GM12878 (cell line): ENCODE measurements around the gene PMM2.

Experiments
- ATF3 ChIP-seq: IDR thresholded peaks from 2 replicates; pipeline ENCODE4 v1.6.1; 2011; ENCODE audit warnings: low read depth, mild to moderate bottlenecking, low read length, moderate library complexity, borderline replicate concordance; ENCODE audit errors: extremely low read depth
- CBX5 ChIP-seq: sonication (generic); IDR thresholded peaks from 2 replicates; pipeline ENCODE4 v1.6.1; 2016; ENCODE audit warnings: low read depth, moderate library complexity, mild to moderate bottlenecking, inconsistent platforms
- EP300 ChIP-seq, 2 experiments: fragments of 150-350 bp in 1 of 2; IDR thresholded peaks; 2 replicates each; pipeline ENCODE4 v1.6.1; 2011 to 2012; ENCODE audit warnings: low read depth in 2 of 2, low read length in 2 of 2, borderline replicate concordance in 1 of 2, improper control_type of control experiment in 1 of 2, inconsistent platforms in 1 of 2; ENCODE audit not compliant: control insufficient read depth in 1 of 2
- ESRRA ChIP-seq: IDR thresholded peaks from 2 replicates; pipeline ENCODE4 v1.6.1; 2012; ENCODE audit warnings: mild to moderate bottlenecking, low read length, improper control_type of control experiment
- POLR2A ChIP-seq: IDR thresholded peaks from 2 replicates; pipeline ENCODE4 v1.6.1; 2011; ENCODE audit warnings: low read depth, mild to moderate bottlenecking, low read length
- RAD21 ChIP-seq: IDR thresholded peaks from 2 replicates; pipeline ENCODE4 v1.6.1; 2011; ENCODE audit warnings: mild to moderate bottlenecking, low read depth, low read length, moderate library complexity; ENCODE audit not compliant: insufficient read depth
- REST ChIP-seq: IDR thresholded peaks from 2 replicates; pipeline ENCODE4 v1.6.1; 2012; ENCODE audit warnings: mild to moderate bottlenecking, low read depth, low read length
- SIN3A ChIP-seq: IDR thresholded peaks from 2 replicates; pipeline ENCODE4 v1.6.1; 2012; ENCODE audit warnings: low read depth, low read length, improper control_type of control experiment
- TAF1 ChIP-seq: IDR thresholded peaks from 2 replicates; pipeline ENCODE4 v1.6.1; 2011; ENCODE audit warnings: mild to moderate bottlenecking, low read depth, low read length, borderline replicate concordance
- ZBED1 ChIP-seq: IDR thresholded peaks from 2 replicates; pipeline ENCODE4 v1.6.1; 2016; ENCODE audit warnings: borderline replicate concordance
- ZNF274 ChIP-seq: IDR thresholded peaks from one replicate; pipeline ENCODE4 v1.8.0; 2011; ENCODE audit not compliant: insufficient read length, insufficient read depth
- ZZZ3 ChIP-seq: IDR thresholded peaks from 2 replicates; pipeline ENCODE4 v1.6.1; 2011; ENCODE audit warnings: low read depth; ENCODE audit not compliant: control insufficient read depth, insufficient read length
- TF ChIP-seq, protein P1 (sequence below), 3 experiments: IDR thresholded peaks in 2 of 3; conservative IDR thresholded peaks in 1 of 3; 2 replicates each; pipeline ENCODE4 v1.5.1; 2011; ENCODE audit warnings: low read depth in 3 of 3, low read length in 3 of 3, mild to moderate bottlenecking in 3 of 3, control low read depth in 2 of 3, moderate library complexity in 2 of 3, inconsistent platforms in 1 of 3, mixed read lengths in 1 of 3; ENCODE audit not compliant: control insufficient read depth in 2 of 3, insufficient read depth in 1 of 3; ENCODE audit errors: extremely low read depth in 1 of 3
- TF ChIP-seq, protein P2 (sequence below): fragments of 450-650 bp; formaldehyde crosslinking; IDR thresholded peaks from 2 replicates; pipeline ENCODE4 v1.4.0; 2020; ENCODE audit warnings: mild to moderate bottlenecking, moderate library complexity

DNA sequence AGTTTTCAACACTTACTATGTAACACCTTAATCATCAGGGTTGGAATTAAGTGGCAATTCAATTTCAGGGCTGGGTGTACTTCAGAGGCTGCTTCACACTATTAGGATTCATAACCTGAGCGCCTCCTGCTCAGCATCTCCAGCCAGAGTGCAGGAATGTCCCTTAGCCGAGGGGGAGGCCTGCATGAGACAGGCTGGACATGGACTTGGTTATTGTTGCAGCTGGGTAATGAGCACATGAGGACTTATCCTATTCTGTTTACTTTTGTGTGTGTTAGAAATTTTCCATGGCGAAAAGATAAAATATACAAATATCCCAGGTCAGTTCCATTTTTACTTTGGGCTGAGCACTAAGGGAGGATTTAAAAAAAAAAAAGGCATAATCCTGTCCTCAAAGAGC is 10.4 kb downstream of the PMM2 start:
- TF ChIP-seq, protein P1, sequence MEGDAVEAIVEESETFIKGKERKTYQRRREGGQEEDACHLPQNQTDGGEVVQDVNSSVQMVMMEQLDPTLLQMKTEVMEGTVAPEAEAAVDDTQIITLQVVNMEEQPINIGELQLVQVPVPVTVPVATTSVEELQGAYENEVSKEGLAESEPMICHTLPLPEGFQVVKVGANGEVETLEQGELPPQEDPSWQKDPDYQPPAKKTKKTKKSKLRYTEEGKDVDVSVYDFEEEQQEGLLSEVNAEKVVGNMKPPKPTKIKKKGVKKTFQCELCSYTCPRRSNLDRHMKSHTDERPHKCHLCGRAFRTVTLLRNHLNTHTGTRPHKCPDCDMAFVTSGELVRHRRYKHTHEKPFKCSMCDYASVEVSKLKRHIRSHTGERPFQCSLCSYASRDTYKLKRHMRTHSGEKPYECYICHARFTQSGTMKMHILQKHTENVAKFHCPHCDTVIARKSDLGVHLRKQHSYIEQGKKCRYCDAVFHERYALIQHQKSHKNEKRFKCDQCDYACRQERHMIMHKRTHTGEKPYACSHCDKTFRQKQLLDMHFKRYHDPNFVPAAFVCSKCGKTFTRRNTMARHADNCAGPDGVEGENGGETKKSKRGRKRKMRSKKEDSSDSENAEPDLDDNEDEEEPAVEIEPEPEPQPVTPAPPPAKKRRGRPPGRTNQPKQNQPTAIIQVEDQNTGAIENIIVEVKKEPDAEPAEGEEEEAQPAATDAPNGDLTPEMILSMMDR (IDR thresholded peaks at IDR 0.05 in 2 of 3, conservative IDR thresholded peaks at IDR 0.05 in 1 of 3; ENCODE audit: control insufficient read depth in 2 of 3, extremely low read depth in 1 of 3, insufficient read depth in 1 of 3, low read depth in 3 of 3, low read length in 3 of 3), result no peak
- TF ChIP-seq CBX5 (no peak), POLR2A (no peak), REST (no peak), RAD21 (no peak), ZZZ3 (no peak), EP300 (IDR thresholded peaks at IDR 0.05; ENCODE audit: borderline replicate concordance in 1 of 2, control insufficient read depth in 1 of 2, low read depth in 2 of 2, low read length in 2 of 2) (no peak), SIN3A (no peak), ZBED1 (no peak), ZNF274 (no peak), ATF3 (no peak), TAF1 (no peak), ESRRA (no peak)
- TF ChIP-seq, protein P2, sequence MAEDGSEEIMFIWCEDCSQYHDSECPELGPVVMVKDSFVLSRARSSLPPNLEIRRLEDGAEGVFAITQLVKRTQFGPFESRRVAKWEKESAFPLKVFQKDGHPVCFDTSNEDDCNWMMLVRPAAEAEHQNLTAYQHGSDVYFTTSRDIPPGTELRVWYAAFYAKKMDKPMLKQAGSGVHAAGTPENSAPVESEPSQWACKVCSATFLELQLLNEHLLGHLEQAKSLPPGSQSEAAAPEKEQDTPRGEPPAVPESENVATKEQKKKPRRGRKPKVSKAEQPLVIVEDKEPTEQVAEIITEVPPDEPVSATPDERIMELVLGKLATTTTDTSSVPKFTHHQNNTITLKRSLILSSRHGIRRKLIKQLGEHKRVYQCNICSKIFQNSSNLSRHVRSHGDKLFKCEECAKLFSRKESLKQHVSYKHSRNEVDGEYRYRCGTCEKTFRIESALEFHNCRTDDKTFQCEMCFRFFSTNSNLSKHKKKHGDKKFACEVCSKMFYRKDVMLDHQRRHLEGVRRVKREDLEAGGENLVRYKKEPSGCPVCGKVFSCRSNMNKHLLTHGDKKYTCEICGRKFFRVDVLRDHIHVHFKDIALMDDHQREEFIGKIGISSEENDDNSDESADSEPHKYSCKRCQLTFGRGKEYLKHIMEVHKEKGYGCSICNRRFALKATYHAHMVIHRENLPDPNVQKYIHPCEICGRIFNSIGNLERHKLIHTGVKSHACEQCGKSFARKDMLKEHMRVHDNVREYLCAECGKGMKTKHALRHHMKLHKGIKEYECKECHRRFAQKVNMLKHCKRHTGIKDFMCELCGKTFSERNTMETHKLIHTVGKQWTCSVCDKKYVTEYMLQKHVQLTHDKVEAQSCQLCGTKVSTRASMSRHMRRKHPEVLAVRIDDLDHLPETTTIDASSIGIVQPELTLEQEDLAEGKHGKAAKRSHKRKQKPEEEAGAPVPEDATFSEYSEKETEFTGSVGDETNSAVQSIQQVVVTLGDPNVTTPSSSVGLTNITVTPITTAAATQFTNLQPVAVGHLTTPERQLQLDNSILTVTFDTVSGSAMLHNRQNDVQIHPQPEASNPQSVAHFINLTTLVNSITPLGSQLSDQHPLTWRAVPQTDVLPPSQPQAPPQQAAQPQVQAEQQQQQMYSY (CRISPR knock-in tag), result no peak
